Hepatocyte (in vitro differentiated cells): Measurements from ENCODE around the gene CARD10. TPM values are rescaled to one million over a fixed set of nuclear protein-coding genes. Genes with fewer than 3 reads are reported as not detected.

Experiments
- DNase-seq: peaks from one replicate; pipeline ENCODE4 v3.0.0-alpha.2; 2016; ENCODE audit warnings: low spot score
- H2AFZ ChIP-seq: fragments of 200-600 bp; sonication (generic); 2 replicates; pipeline ENCODE4 v1.6.0; 2016; ENCODE audit warnings: antibody characterized with exemption, mild to moderate bottlenecking
- H3K27ac ChIP-seq: fragments of 200-600 bp; sonication (generic); 2 replicates; pipeline ENCODE4 v1.5.1; 2016; ENCODE audit warnings: mild to moderate bottlenecking
- H3K27me3 ChIP-seq: fragments of 200-600 bp; sonication (generic); 2 replicates; pipeline ENCODE4 v1.6.1; 2016
- H3K36me3 ChIP-seq: fragments of 200-600 bp; sonication (generic); replicated peaks from 2 replicates; pipeline ENCODE4 v1.5.1; 2016; ENCODE audit warnings: low read depth; ENCODE audit not compliant: insufficient read depth
- H3K4me1 ChIP-seq: fragments of 200-600 bp; sonication (generic); 2 replicates; pipeline ENCODE4 v1.5.1; 2016; ENCODE audit warnings: mild to moderate bottlenecking, moderate library complexity; ENCODE audit not compliant: insufficient read depth
- H3K4me2 ChIP-seq: fragments of 200-600 bp; sonication (generic); 2 replicates; pipeline ENCODE4 v1.6.0; 2016
- H3K4me3 ChIP-seq: fragments of 200-600 bp; sonication (generic); 2 replicates; pipeline ENCODE4 v1.5.1; 2016; ENCODE audit warnings: mild to moderate bottlenecking
- H3K79me2 ChIP-seq: fragments of 200-600 bp; sonication (generic); 2 replicates; pipeline ENCODE4 v1.6.0; 2017; ENCODE audit warnings: mild to moderate bottlenecking
- H3K9me2 ChIP-seq: fragments of 200-600 bp; sonication (generic); replicated peaks from 2 replicates; pipeline ENCODE4 v1.6.0; 2017; ENCODE audit warnings: mild to moderate bottlenecking; ENCODE audit not compliant: insufficient read depth
- H3K9me3 ChIP-seq: fragments of 200-600 bp; sonication (generic); 2 replicates; pipeline ENCODE4 v1.5.1; 2016; ENCODE audit warnings: low read depth, mild to moderate bottlenecking
- H4K20me1 ChIP-seq: fragments of 200-600 bp; sonication (generic); 2 replicates; pipeline ENCODE4 v1.6.0; 2016; ENCODE audit warnings: mild to moderate bottlenecking; ENCODE audit not compliant: insufficient read depth, poor library complexity, severe bottlenecking
- EZH2 ChIP-seq: fragments of 200-600 bp; sonication (generic); IDR thresholded peaks from 2 replicates; pipeline ENCODE4 v1.6.1; 2016; ENCODE audit warnings: antibody characterized with exemption, mild to moderate bottlenecking, borderline replicate concordance
- EZH2phosphoT487 ChIP-seq: fragments of 200-600 bp; sonication (generic); IDR thresholded peaks from one replicate; pipeline ENCODE4 v1.6.1; 2018; ENCODE audit warnings: antibody characterized with exemption, mild to moderate bottlenecking, low read depth, moderate library complexity; ENCODE audit not compliant: unreplicated experiment, severe bottlenecking
- WGBS: methylation state at CpG from one replicate; pipeline ENCODE4 v1.1.6; 2016; ENCODE audit warnings: low lambda C conversion rate; ENCODE audit errors: missing lambda C conversion rate; 5-methylcytosine and 5-hydroxymethylcytosine counted together
- polyA plus RNA-seq: library from polyadenylated mRNA; unstranded; fragments of >200 nt; fragmentation: Nextera tagmentation; extraction: Ambion mirVana; gene quantifications from 2 replicates; pipeline ENCODE4 v1.2.1, GENCODE V29; 2016
- total RNA-seq: library from RNA; depleted of rRNA; stranded (reverse); fragments of >200 nt; gene quantifications from 2 replicates; pipeline ENCODE4 v1.2.3, GENCODE V29; 2014
- TF ChIP-seq, protein P1 (sequence below): fragments of 200-600 bp; sonication (generic); IDR thresholded peaks from 2 replicates; pipeline ENCODE4 v1.5.1; 2016; ENCODE audit warnings: antibody characterized with exemption, mild to moderate bottlenecking; ENCODE audit not compliant: poor library complexity

CARD10 gene
- total and polyA plus RNA-seq, 2 experiments from 2014 or later: 23.4 to 28.7 TPM

GRCh38 chr22:37483050-37483449 lies 36.2 kb downstream of the CARD10 start:
- no peak overlapping the region for H3K4me3 ChIP-seq
- DNase-seq: no peak
- no peak overlapping the region for H2AFZ ChIP-seq
- no peaks in the 10 kb centered on the region for H3K36me3 ChIP-seq
- no peaks in the 10 kb centered on the region for H3K9me3 ChIP-seq
- TF ChIP-seq, protein P1, sequence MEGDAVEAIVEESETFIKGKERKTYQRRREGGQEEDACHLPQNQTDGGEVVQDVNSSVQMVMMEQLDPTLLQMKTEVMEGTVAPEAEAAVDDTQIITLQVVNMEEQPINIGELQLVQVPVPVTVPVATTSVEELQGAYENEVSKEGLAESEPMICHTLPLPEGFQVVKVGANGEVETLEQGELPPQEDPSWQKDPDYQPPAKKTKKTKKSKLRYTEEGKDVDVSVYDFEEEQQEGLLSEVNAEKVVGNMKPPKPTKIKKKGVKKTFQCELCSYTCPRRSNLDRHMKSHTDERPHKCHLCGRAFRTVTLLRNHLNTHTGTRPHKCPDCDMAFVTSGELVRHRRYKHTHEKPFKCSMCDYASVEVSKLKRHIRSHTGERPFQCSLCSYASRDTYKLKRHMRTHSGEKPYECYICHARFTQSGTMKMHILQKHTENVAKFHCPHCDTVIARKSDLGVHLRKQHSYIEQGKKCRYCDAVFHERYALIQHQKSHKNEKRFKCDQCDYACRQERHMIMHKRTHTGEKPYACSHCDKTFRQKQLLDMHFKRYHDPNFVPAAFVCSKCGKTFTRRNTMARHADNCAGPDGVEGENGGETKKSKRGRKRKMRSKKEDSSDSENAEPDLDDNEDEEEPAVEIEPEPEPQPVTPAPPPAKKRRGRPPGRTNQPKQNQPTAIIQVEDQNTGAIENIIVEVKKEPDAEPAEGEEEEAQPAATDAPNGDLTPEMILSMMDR: no peak
- no peak overlapping the region for H3K4me2 ChIP-seq
- 78% methylated on average over 12 of the region's 13 CpGs for WGBS
- H4K20me1 ChIP-seq: no peaks in the 10 kb centered on the region
- H3K27me3 ChIP-seq: no peaks in the 10 kb centered on the region
- H3K4me1 ChIP-seq: peaks cover 22% of the 10 kb centered on the region
- no peaks in the 10 kb centered on the region for H3K79me2 ChIP-seq
- H3K27ac ChIP-seq: no peak overlapping the region
- no peaks in the 10 kb centered on the region for H3K9me2 ChIP-seq

DNA sequence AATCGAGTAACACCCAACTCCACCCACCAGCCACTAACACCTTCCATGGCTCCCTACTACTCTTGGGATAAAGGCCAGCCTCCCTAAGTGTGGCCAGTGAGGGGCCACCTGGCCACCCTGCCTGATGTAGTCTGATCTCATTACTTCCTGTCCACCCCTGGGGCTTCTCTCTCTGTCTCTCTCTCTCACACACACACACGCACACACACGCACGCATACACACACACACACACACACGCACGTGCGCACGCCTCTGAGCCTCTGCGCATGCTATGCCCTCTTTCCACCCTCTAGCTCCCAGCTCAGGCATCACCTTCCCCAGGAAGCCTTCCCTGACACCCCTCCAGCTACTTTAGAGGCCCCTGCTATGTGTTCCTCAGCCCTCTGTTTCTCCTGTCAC lies 37.0 kb downstream of the CARD10 start:
- WGBS: 78% methylated on average over 8 of the region's 9 CpGs
- TF ChIP-seq EZH2phosphoT487 (no peak), EZH2 (no peak)
- TF ChIP-seq, protein P1: no peak
- H3K4me1 ChIP-seq: peaks cover 18% of the 10 kb centered on the region
- no peaks in the 10 kb centered on the region for H3K9me3 ChIP-seq
- no peaks in the 10 kb centered on the region for H3K36me3 ChIP-seq
- no peak for DNase-seq
- H3K4me3 ChIP-seq: no peak overlapping the region
- H3K9me2 ChIP-seq: no peaks in the 10 kb centered on the region
- H3K4me2 ChIP-seq: no peak overlapping the region
- H2AFZ ChIP-seq: no peak overlapping the region
- no peak overlapping the region for H3K27ac ChIP-seq
- no peaks in the 10 kb centered on the region for H3K27me3 ChIP-seq
- H3K79me2 ChIP-seq: no peaks in the 10 kb centered on the region
- H4K20me1 ChIP-seq: no peaks in the 10 kb centered on the region

DNA sequence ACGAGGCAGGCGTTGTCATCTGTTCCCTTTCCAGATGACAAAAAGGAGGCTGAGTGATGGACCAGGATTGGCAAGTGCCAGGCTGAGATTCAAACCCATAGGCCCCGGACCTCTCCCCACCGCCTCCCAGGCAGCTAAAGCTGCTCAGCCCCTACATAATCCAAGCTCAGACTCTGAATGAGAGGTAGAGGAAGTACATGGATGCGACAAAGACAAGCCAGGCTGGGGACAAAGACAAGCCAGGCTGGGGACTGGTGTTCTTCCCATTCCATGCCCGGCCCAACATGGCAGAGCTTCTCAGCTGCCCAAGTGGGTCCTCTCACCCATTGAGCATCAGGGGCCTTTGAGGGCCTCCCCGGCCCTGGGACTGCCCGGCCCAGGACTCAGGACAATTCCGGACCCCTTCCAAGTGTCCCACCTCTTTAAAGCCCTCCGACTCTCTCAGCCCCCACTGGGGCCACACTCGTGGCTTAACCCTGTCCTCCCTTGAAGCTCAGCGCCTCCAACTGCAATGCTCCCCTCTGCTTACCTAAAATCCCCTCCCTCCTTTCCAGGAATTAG lies 37.8 kb downstream of the CARD10 start:
- H3K9me2 ChIP-seq: no peaks in the 10 kb centered on the region
- TF ChIP-seq EZH2 (no peak), EZH2phosphoT487 (no peak)
- TF ChIP-seq, protein P1: no peak
- H3K9me3 ChIP-seq: no peaks in the 10 kb centered on the region
- H3K27me3 ChIP-seq: no peaks in the 10 kb centered on the region
- H3K27ac ChIP-seq: no peak overlapping the region
- H3K36me3 ChIP-seq: no peaks in the 10 kb centered on the region
- H4K20me1 ChIP-seq: no peaks in the 10 kb centered on the region
- 88% methylated on average over 12 of the region's 12 CpGs for WGBS
- peaks cover 11% of the 10 kb centered on the region for H3K4me1 ChIP-seq
- no peak overlapping the region for H2AFZ ChIP-seq
- no peak overlapping the region for H3K4me3 ChIP-seq
- H3K79me2 ChIP-seq: no peaks in the 10 kb centered on the region
- DNase-seq: no peak
- no peak overlapping the region for H3K4me2 ChIP-seq
